Measurements from ENCODE around the gene PEPD.

The PEPD gene

GRCh38 chr19:33443638-33444561 lies 77.7 kb downstream of the PEPD start:
- Mint-ChIP-seq H3K27ac (no peak overlapping the region), H3K9me3 (no peaks in the 10 kb centered on the region), H3K4me1 (peaks cover 4% of the 10 kb centered on the region), H3K36me3 (ENCODE audit: low read depth) (no peaks in the 10 kb centered on the region), H3K4me3 (no peak overlapping the region), H3K27me3 (ENCODE audit: low read depth, poor library complexity) (no peaks in the 10 kb centered on the region)
- DNase-seq, result no peak
- no peak for TF ChIP-seq CTCF (IDR thresholded peaks at IDR 0.05)

DNA sequence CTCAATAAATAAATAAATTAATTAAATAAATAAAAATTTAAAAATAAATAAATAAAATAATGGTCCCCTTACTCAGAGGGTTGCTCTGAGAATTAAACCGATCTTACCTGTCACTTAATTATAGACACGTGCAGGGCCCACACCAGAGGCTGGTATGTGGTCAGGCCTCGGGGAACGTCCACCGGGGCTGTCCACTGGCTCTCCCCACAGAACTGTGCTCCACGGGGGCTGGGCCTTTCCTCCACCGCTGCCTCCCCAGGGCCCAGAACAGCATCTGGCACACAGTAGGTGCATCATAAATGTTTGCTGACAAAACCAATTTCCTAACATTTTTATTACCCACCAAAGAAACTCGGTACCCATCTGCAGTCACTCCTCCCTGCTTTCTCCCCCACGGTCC lies 78.9 kb downstream of the PEPD start:
- no peaks in the 10 kb centered on the region for H3K36me3 Mint-ChIP-seq (ENCODE audit: low read depth)

GRCh38 chr19:33441828-33442227 lies 79.8 kb downstream of the PEPD start:
- Mint-ChIP-seq H3K27ac (no peak overlapping the region), H3K36me3 (ENCODE audit: low read depth) (no peaks in the 10 kb centered on the region), H3K27me3 (ENCODE audit: low read depth, poor library complexity) (no peaks in the 10 kb centered on the region), H3K4me1 (peaks cover 13% of the 10 kb centered on the region), H3K9me3 (no peaks in the 10 kb centered on the region), H3K4me3 (no peak overlapping the region)
- TF ChIP-seq CTCF (IDR thresholded peaks at IDR 0.05), result no peak
- DNase-seq, result no peak

More for the DNA sequence above, 78.9 kb downstream of the PEPD start:
- peaks cover 4% of the 10 kb centered on the region for H3K4me1 Mint-ChIP-seq
- no peaks in the 10 kb centered on the region for H3K27me3 Mint-ChIP-seq (ENCODE audit: low read depth, poor library complexity)
- DNase-seq, result no peak
- no peaks in the 10 kb centered on the region for H3K9me3 Mint-ChIP-seq
- TF ChIP-seq CTCF (IDR thresholded peaks at IDR 0.05), result no peak
- no peak overlapping the region for H3K4me3 Mint-ChIP-seq
- H3K27ac Mint-ChIP-seq, result no peak overlapping the region

GRCh38 chr19:33441277-33441699 lies 80.3 kb downstream of the PEPD start:
- Mint-ChIP-seq H3K27me3 (ENCODE audit: low read depth, poor library complexity) (no peaks in the 10 kb centered on the region), H3K27ac (no peak overlapping the region), H3K36me3 (ENCODE audit: low read depth) (no peaks in the 10 kb centered on the region), H3K4me3 (no peak overlapping the region), H3K9me3 (no peaks in the 10 kb centered on the region), H3K4me1 (peaks cover 18% of the 10 kb centered on the region)
- TF ChIP-seq CTCF (IDR thresholded peaks at IDR 0.05), result no peak
- no peak for DNase-seq

- Mint-ChIP-seq H3K4me1 (peaks cover 17% of the 10 kb centered on the region), H3K4me3 (no peak overlapping the region), H3K27me3 (ENCODE audit: low read depth, poor library complexity) (peaks cover 4% of the 10 kb centered on the region), H3K9me3 (no peaks in the 10 kb centered on the region), H3K36me3 (ENCODE audit: low read depth) (no peaks in the 10 kb centered on the region), H3K27ac (no peak overlapping the region)
- no peak for TF ChIP-seq CTCF (IDR thresholded peaks at IDR 0.05)
- DNase-seq, result no peak
Measured at GRCh38 chr19:33440682-33441081, 80.9 kb downstream of the PEPD start.

- no peak overlapping the region for H3K27ac Mint-ChIP-seq
- H3K36me3 Mint-ChIP-seq (ENCODE audit: low read depth), result no peaks in the 10 kb centered on the region
- H3K9me3 Mint-ChIP-seq, result no peaks in the 10 kb centered on the region
- DNase-seq, result no peak
- no peak for TF ChIP-seq CTCF (IDR thresholded peaks at IDR 0.05)
- H3K27me3 Mint-ChIP-seq (ENCODE audit: low read depth, poor library complexity), result peaks cover 4% of the 10 kb centered on the region
- no peak overlapping the region for H3K4me3 Mint-ChIP-seq
- H3K4me1 Mint-ChIP-seq, result peaks cover 17% of the 10 kb centered on the region
Measured at GRCh38 chr19:33440241-33440640, 81.3 kb downstream of the PEPD start.

All from nephron progenitor cell (in vitro differentiated cells).